Breast epithelium (tissue), 4 donors: Measurements from ENCODE around the gene MRGPRD. TPM values are rescaled to one million over a fixed set of nuclear protein-coding genes. Genes with fewer than 3 reads are reported as not detected.

Experiments
- DNase-seq, 2 donors: peaks; one replicate each; pipeline ENCODE4 v3.0.0-alpha.2; 2019; ENCODE audit warnings: low spot score in 2 of 2
- H3K27ac ChIP-seq, 2 donors: fragments of 200-600 bp; sonication (generic) in 1 of 2; one replicate each; pipeline ENCODE4 v1.5.1; 2016 to 2019; ENCODE audit warnings: mild to moderate bottlenecking in 1 of 2
- H3K27me3 ChIP-seq, 2 donors: fragments of 200-600 bp; sonication (generic) in 1 of 2; one replicate each; pipeline versions ENCODE4 v1.5.1 to v1.6.0; 2017 to 2019; ENCODE audit warnings: control low read depth in 1 of 2, mild to moderate bottlenecking in 1 of 2
- H3K36me3 ChIP-seq: fragments of 200-600 bp; one replicate; pipeline ENCODE4 v1.5.1; 2019
- H3K4me1 ChIP-seq, 2 donors: fragments of 200-600 bp; sonication (generic); one replicate each; pipeline ENCODE4 v1.5.1; 2016 to 2019; ENCODE audit warnings: control low read depth in 1 of 2
- H3K4me3 ChIP-seq, 3 donors: fragments of 200-600 bp; sonication (generic); 1 replicate in 2 of 3; 2 replicates in 1 of 3; pipeline ENCODE4 v1.5.1; 2016 to 2019; ENCODE audit warnings: mild to moderate bottlenecking in 3 of 3, moderate library complexity in 2 of 3
- H3K9me3 ChIP-seq, 2 donors: fragments of 200-600 bp; sonication (generic) in 1 of 2; one replicate each; pipeline ENCODE4 v1.5.1; 2016 to 2019; ENCODE audit warnings: control low read depth in 1 of 2
- CTCF ChIP-seq, 3 donors: fragments of 450-650 bp; IDR thresholded peaks; one replicate each; pipeline ENCODE4 v1.5.1; 2016 to 2017; ENCODE audit warnings: antibody characterized with exemption in 3 of 3, mild to moderate bottlenecking in 3 of 3, moderate library complexity in 3 of 3
- POLR2A ChIP-seq: fragments of 450-650 bp; IDR thresholded peaks from one replicate; pipeline ENCODE4 v1.6.1; 2016; ENCODE audit warnings: antibody characterized with exemption, mild to moderate bottlenecking, moderate library complexity
- POLR2AphosphoS5 ChIP-seq, 3 donors: sonication (generic); formaldehyde crosslinking; IDR thresholded peaks; one replicate each; pipeline ENCODE4 v1.6.1; 2017; ENCODE audit warnings: antibody characterized with exemption in 3 of 3
- intact Hi-C: fragments of 100-400 bp; cut with DNase I; formaldehyde crosslinking; loops from one replicate; pipeline ENCODE4 v1.15.1; 2023; ENCODE audit warnings: low total_unique reads
- total RNA-seq, 3 donors: library from RNA; depleted of rRNA; stranded (reverse); fragments of >200 nt; gene quantifications; one replicate each; pipeline ENCODE4 v1.1.0, GENCODE V29; 2016

The MRGPRD gene
- total RNA-seq, 3 donors from 2014 or later: not detected

DNA sequence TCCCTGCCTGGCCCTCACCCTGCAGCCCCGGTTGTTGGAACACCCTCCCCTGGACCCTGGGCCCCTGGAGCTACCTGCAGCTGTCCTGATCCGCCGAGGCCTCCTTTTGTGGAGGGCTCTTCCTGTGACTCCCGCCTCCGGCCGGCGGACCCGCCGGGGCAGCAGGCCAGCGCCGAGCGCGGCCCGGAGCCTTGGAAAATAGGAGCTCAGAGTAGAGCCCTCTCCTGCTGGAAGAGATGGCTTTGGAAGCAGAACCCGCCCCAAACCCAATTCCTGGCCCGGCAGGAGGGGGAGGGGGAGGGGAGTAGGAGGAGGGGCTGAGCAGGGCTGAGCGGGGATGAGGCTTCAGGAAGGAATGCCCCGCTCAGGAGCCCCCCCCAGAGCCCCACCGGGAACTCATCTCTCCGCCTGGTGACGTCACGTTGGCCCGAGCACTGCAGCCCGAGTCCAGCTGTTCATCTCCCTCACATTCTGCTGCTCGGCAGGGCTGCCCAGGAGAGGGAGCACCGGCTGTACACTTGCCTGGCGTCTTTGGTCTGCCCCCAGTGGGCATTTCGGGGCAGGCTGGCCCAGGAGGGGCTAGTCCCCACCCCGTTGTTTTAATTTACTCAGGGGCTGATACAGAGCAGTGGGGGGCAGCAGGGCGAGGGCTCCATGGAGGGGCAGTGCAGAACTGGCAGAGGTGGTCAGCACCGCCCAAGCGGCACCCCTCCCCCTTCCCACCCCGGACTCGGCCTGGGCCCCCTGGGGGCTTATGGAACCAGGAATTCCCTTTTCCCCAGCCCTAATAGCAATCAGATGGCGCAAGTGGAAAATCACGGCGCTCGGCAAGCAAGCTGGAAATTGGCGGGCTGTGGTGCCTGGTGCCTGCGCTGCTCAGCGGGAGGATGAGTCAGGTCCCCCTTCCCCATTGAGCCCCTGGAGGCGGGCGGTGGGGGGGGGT lies 32.5 kb upstream of the MRGPRD start, which contains the start of gene MRGPRF:
Gene MRGPRF (minus strand): TSS at position 238 of the 943 bp plus-strand sequence. CDS start 3,345 bp downstream, outside the sequence.
- Histone ChIP-seq H3K9me3 (no peaks in the 10 kb centered on the region), H3K27ac (peak within 1 kb of the TSS; percentile 75 to 95), H3K27me3 (peaks cover 0 to 14% of the 10 kb centered on the region in 2 donors), H3K36me3 (no peaks in the 10 kb centered on the region), H3K4me3 (peak within 1 kb of the TSS; percentile 46 to 70 (median 53)), H3K4me1 (peaks cover 0 to 10% of the 10 kb centered on the region in 2 donors)
- TF ChIP-seq POLR2AphosphoS5 (IDR thresholded peaks at IDR 0.05) (peak in 2 of 3 donors; percentile 50 to 57), POLR2A (no peak), CTCF (IDR thresholded peaks at IDR 0.05) (peak; percentile 16 to 47 (median 36))
- peak; percentile 67 to 72 for DNase-seq
- intact Hi-C loops: no loop called here

- intact Hi-C loops: no loop called here
- Histone ChIP-seq H3K4me1 (peaks cover 0 to 10% of the 10 kb centered on the region in 2 donors), H3K27me3 (peaks cover 0 to 14% of the 10 kb centered on the region in 2 donors), H3K27ac (peak overlapping the region; percentile 75 to 95), H3K36me3 (no peaks in the 10 kb centered on the region), H3K4me3 (peak overlapping the region; percentile 46 to 70 (median 53)), H3K9me3 (no peaks in the 10 kb centered on the region)
- no peak for TF ChIP-seq POLR2A
- no peak for TF ChIP-seq CTCF (IDR thresholded peaks at IDR 0.05)
- TF ChIP-seq POLR2AphosphoS5 (IDR thresholded peaks at IDR 0.05): peak in 1 of 3 donors; percentile 25
- no peak for DNase-seq
Observed at GRCh38 chr11:69012092-69013008, 31.6 kb upstream of the MRGPRD start.

DNA sequence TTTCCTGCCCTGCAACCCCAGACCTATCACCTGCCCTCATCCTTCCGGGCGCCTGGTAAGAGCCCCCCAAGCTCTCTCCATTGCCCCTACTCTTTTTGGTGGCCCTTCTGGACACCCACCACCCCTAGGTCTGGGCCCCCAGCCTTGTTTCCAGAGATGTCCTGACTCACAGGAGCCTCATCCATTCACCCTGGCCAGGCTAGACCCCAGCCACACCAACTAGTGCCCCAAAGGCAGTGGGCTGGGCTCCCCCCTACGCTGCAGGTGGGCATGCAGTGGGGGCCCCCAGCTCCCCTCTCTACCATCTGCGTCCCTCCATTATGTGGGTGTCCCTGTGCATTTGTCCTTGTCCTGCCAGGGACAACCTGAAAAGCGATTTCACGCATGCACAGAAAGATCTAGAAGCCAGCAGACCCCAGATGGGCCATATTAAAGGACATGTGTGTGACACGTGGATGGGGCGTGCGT lies 30.9 kb upstream of the MRGPRD start:
- H3K36me3 ChIP-seq: no peaks in the 10 kb centered on the region
- H3K27ac ChIP-seq: peak overlapping the region; percentile 42 to 95
- TF ChIP-seq POLR2AphosphoS5 (IDR thresholded peaks at IDR 0.05) (no peak), CTCF (IDR thresholded peaks at IDR 0.05) (no peak), POLR2A (no peak)
- intact Hi-C loops: no loop called here
- H3K4me3 ChIP-seq: peak overlapping the region; percentile 46 to 70 (median 53)
- H3K4me1 ChIP-seq: peaks cover 0 to 10% of the 10 kb centered on the region in 2 donors
- no peaks in the 10 kb centered on the region for H3K9me3 ChIP-seq
- peaks cover 0 to 14% of the 10 kb centered on the region in 2 donors for H3K27me3 ChIP-seq
- DNase-seq: no peak

- intact Hi-C loops: no loop called here
Observed at GRCh38 chr11:69010964-69011623, 30.3 kb upstream of the MRGPRD start.

More at GRCh38 chr11:69010964-69011623, 30.3 kb upstream of the MRGPRD start:
- no peaks in the 10 kb centered on the region for H3K36me3 ChIP-seq
- peak overlapping the region; percentile 42 to 95 for H3K27ac ChIP-seq
- H3K9me3 ChIP-seq: no peaks in the 10 kb centered on the region
- peak overlapping the region; percentile 46 to 70 (median 53) for H3K4me3 ChIP-seq
- H3K27me3 ChIP-seq: peaks cover 0 to 14% of the 10 kb centered on the region in 2 donors
- peak in 1 of 2 donors; percentile 70 for DNase-seq
- H3K4me1 ChIP-seq: peaks cover 0 to 10% of the 10 kb centered on the region in 2 donors
- no peak for TF ChIP-seq POLR2A
- no peak for TF ChIP-seq POLR2AphosphoS5 (IDR thresholded peaks at IDR 0.05)
- TF ChIP-seq CTCF (IDR thresholded peaks at IDR 0.05): no peak
